ENCODE results near the gene CD320. TPM values are rescaled to one million over a fixed set of nuclear protein-coding genes. Genes with fewer than 3 reads are reported as not detected.
"Not testable (repeated sequence)": the region's sequence is repeated elsewhere in the genome, so short reads cannot be mapped to it uniquely, and the experiment has no call there.

Gene CD320
- total RNA-seq: 90.0 and 90.2 TPM in 2 replicates

- H3K4me1 Mint-ChIP-seq (ENCODE audit: low read depth): peaks cover 19% of the 10 kb centered on the region
- H3K27ac Mint-ChIP-seq: peak within 1 kb of the TSS; percentile 88
- no peaks in the 10 kb centered on the region for H3K27me3 Mint-ChIP-seq (ENCODE audit: low read depth)
- peaks cover 40% of the 10 kb centered on the region for H3K36me3 Mint-ChIP-seq (ENCODE audit: low read depth)
- peak; percentile 85 for DNase-seq (ENCODE audit: low spot score)
- H3K9me3 Mint-ChIP-seq: no peaks in the 10 kb centered on the region
- intact Hi-C loops (cut with micrococcal nuclease): loop anchor here (1.0 kb wide), 1 partner anchor 13 kb away; the partner anchor contains the start of genes NDUFA7 and RPS28
- H3K4me3 Mint-ChIP-seq (ENCODE audit: low read depth): peak within 1 kb of the TSS; percentile 88
Observed at GRCh38 chr19:8307965-8308866, at the start of gene CD320. Gene CD320 (minus strand): TSS chr19:8308358. CDS start chr19:8308290, 68 bp downstream.

- Mint-ChIP-seq H3K36me3 (ENCODE audit: low read depth) (no peaks in the 10 kb centered on the region), H3K27me3 (ENCODE audit: low read depth) (peaks cover 9% of the 10 kb centered on the region), H3K9me3 (no peaks in the 10 kb centered on the region), H3K27ac (no peak overlapping the region), H3K4me1 (ENCODE audit: low read depth) (peaks cover 15% of the 10 kb centered on the region), H3K4me3 (ENCODE audit: low read depth) (no peak overlapping the region)
- intact Hi-C loops (cut with micrococcal nuclease): no loop called here
- no peak for DNase-seq (ENCODE audit: low spot score)
Observed at GRCh38 chr19:8357007-8357521, 48.9 kb upstream of the CD320 start.

- H3K4me1 Mint-ChIP-seq (ENCODE audit: low read depth): peaks cover 13% of the 10 kb centered on the region
- peak overlapping the region; percentile 47 for H3K27ac Mint-ChIP-seq
- intact Hi-C loops (cut with micrococcal nuclease): no loop called here
- peaks cover 16% of the 10 kb centered on the region for H3K27me3 Mint-ChIP-seq (ENCODE audit: low read depth)
- DNase-seq (ENCODE audit: low spot score): no peak
- H3K9me3 Mint-ChIP-seq: no peaks in the 10 kb centered on the region
- no peak overlapping the region for H3K4me3 Mint-ChIP-seq (ENCODE audit: low read depth)
- no peaks in the 10 kb centered on the region for H3K36me3 Mint-ChIP-seq (ENCODE audit: low read depth)
Observed at GRCh38 chr19:8355631-8356402, 47.7 kb upstream of the CD320 start.

GRCh38 chr19:8352845-8353244, 44.7 kb upstream of the CD320 start:
- Mint-ChIP-seq H3K27me3 (ENCODE audit: low read depth) (peaks cover 21% of the 10 kb centered on the region), H3K4me1 (ENCODE audit: low read depth) (peaks cover 13% of the 10 kb centered on the region)
- not testable (repeated sequence) for H3K9me3 Mint-ChIP-seq; DNase-seq (ENCODE audit: low spot score); H3K36me3 Mint-ChIP-seq (ENCODE audit: low read depth); H3K4me3 Mint-ChIP-seq (ENCODE audit: low read depth); H3K27ac Mint-ChIP-seq
- intact Hi-C loops (cut with micrococcal nuclease): loop anchor here (5.0 kb wide), 1 partner anchor 224 kb away; the partner anchor contains the start of gene MYO1F

- no peaks in the 10 kb centered on the region for H3K36me3 Mint-ChIP-seq (ENCODE audit: low read depth)
- intact Hi-C loops (cut with micrococcal nuclease): loop anchor here (5.0 kb wide), 1 partner anchor 225 kb away; the partner anchor contains the start of gene MYO1F
- no peak for DNase-seq (ENCODE audit: low spot score)
- no peak overlapping the region for H3K27ac Mint-ChIP-seq
- H3K27me3 Mint-ChIP-seq (ENCODE audit: low read depth): peaks cover 21% of the 10 kb centered on the region
- H3K4me1 Mint-ChIP-seq (ENCODE audit: low read depth): peaks cover 13% of the 10 kb centered on the region
- H3K9me3 Mint-ChIP-seq: no peaks in the 10 kb centered on the region
- H3K4me3 Mint-ChIP-seq (ENCODE audit: low read depth): no peak overlapping the region
Observed at GRCh38 chr19:8352134-8352827, 44.1 kb upstream of the CD320 start.

GRCh38 chr19:8349629-8350372, 41.6 kb upstream of the CD320 start:
- peaks cover 24% of the 10 kb centered on the region for H3K27me3 Mint-ChIP-seq (ENCODE audit: low read depth)
- not testable (repeated sequence) for DNase-seq (ENCODE audit: low spot score); H3K36me3 Mint-ChIP-seq (ENCODE audit: low read depth); H3K9me3 Mint-ChIP-seq; H3K4me1 Mint-ChIP-seq (ENCODE audit: low read depth); H3K27ac Mint-ChIP-seq; H3K4me3 Mint-ChIP-seq (ENCODE audit: low read depth)
- intact Hi-C loops (cut with micrococcal nuclease): loop anchor here (5.0 kb wide), 1 partner anchor 228 kb away; the partner anchor contains the start of gene MYO1F

GRCh38 chr19:8343483-8343844, 35.3 kb upstream of the CD320 start:
- intact Hi-C loops (cut with micrococcal nuclease): no loop called here
- peak overlapping the region; percentile 70 for H3K4me3 Mint-ChIP-seq (ENCODE audit: low read depth)
- H3K9me3 Mint-ChIP-seq: no peaks in the 10 kb centered on the region
- H3K36me3 Mint-ChIP-seq (ENCODE audit: low read depth): no peaks in the 10 kb centered on the region
- no peak for DNase-seq (ENCODE audit: low spot score)
- peaks cover 3% of the 10 kb centered on the region for H3K4me1 Mint-ChIP-seq (ENCODE audit: low read depth)
- H3K27ac Mint-ChIP-seq: no peak overlapping the region
- H3K27me3 Mint-ChIP-seq (ENCODE audit: low read depth): peaks cover 26% of the 10 kb centered on the region

GRCh38 chr19:8342684-8343482, 34.7 kb upstream of the CD320 start, which contains the start of gene KANK3:
Gene KANK3 (minus strand): TSS chr19:8343262. CDS start chr19:8337828, 5,434 bp downstream.
- DNase-seq (ENCODE audit: low spot score): peak; percentile 87
- Mint-ChIP-seq H3K4me3 (ENCODE audit: low read depth) (peak within 1 kb of the TSS; percentile 70), H3K4me1 (ENCODE audit: low read depth) (peaks cover 3% of the 10 kb centered on the region), H3K27me3 (ENCODE audit: low read depth) (peaks cover 30% of the 10 kb centered on the region), H3K27ac (no peak within 1 kb of the TSS), H3K9me3 (no peaks in the 10 kb centered on the region), H3K36me3 (ENCODE audit: low read depth) (no peaks in the 10 kb centered on the region)
- intact Hi-C loops (cut with micrococcal nuclease): no loop called here

GRCh38 chr19:8342316-8342683, 34.1 kb upstream of the CD320 start:
- H3K36me3 Mint-ChIP-seq (ENCODE audit: low read depth): no peaks in the 10 kb centered on the region
- H3K4me1 Mint-ChIP-seq (ENCODE audit: low read depth): peaks cover 3% of the 10 kb centered on the region
- no peak for DNase-seq (ENCODE audit: low spot score)
- H3K27me3 Mint-ChIP-seq (ENCODE audit: low read depth): peaks cover 36% of the 10 kb centered on the region
- H3K9me3 Mint-ChIP-seq: no peaks in the 10 kb centered on the region
- intact Hi-C loops (cut with micrococcal nuclease): no loop called here
- no peak overlapping the region for H3K27ac Mint-ChIP-seq
- H3K4me3 Mint-ChIP-seq (ENCODE audit: low read depth): no peak overlapping the region

GRCh38 chr19:8341504-8341903, 33.3 kb upstream of the CD320 start:
- H3K9me3 Mint-ChIP-seq; intact Hi-C loops (cut with micrococcal nuclease); H3K27ac Mint-ChIP-seq; H3K4me3 Mint-ChIP-seq (ENCODE audit: low read depth); H3K36me3 Mint-ChIP-seq (ENCODE audit: low read depth); H3K4me1 Mint-ChIP-seq (ENCODE audit: low read depth); DNase-seq (ENCODE audit: low spot score): not testable (repeated sequence)
- H3K27me3 Mint-ChIP-seq (ENCODE audit: low read depth): peaks cover 37% of the 10 kb centered on the region

GRCh38 chr19:8340341-8341096, 32.4 kb upstream of the CD320 start:
- intact Hi-C loops (cut with micrococcal nuclease): no loop called here
- DNase-seq (ENCODE audit: low spot score): no peak
- peaks cover 45% of the 10 kb centered on the region for H3K27me3 Mint-ChIP-seq (ENCODE audit: low read depth)
- H3K27ac Mint-ChIP-seq: no peak overlapping the region
- H3K36me3 Mint-ChIP-seq (ENCODE audit: low read depth): no peaks in the 10 kb centered on the region
- no peaks in the 10 kb centered on the region for H3K9me3 Mint-ChIP-seq
- H3K4me1 Mint-ChIP-seq (ENCODE audit: low read depth): peaks cover 9% of the 10 kb centered on the region
- H3K4me3 Mint-ChIP-seq (ENCODE audit: low read depth): no peak overlapping the region
